GM06990 (cell line): ENCODE measurements around the gene ARMC3.

Experiments used
- DNase-seq: peaks from one replicate; pipeline ENCODE4 v3.0.0-alpha.2; 2011; ENCODE audit not compliant: insufficient read length; ENCODE audit errors: extremely low read depth
- H3K27me3 ChIP-seq: replicated peaks from 2 replicates; pipeline ENCODE4 v1.6.0; 2011; ENCODE audit warnings: low read length; ENCODE audit not compliant: control insufficient read depth, insufficient read depth
- H3K36me3 ChIP-seq: 2 replicates; pipeline ENCODE4 v1.5.1; 2011; ENCODE audit warnings: low read length; ENCODE audit not compliant: control insufficient read depth, insufficient read depth
- H3K4me3 ChIP-seq: replicated peaks from 2 replicates; pipeline ENCODE4 v1.5.1; 2011; ENCODE audit warnings: low read depth, mild to moderate bottlenecking, control low read depth, low read length
- TF ChIP-seq, protein P1 (sequence below): IDR thresholded peaks from 2 replicates; pipeline ENCODE4 v1.5.1; 2011; ENCODE audit warnings: low read length, control low read depth, mild to moderate bottlenecking, inconsistent platforms; ENCODE audit not compliant: insufficient read depth, poor library complexity, severe bottlenecking

Gene ARMC3

DNA sequence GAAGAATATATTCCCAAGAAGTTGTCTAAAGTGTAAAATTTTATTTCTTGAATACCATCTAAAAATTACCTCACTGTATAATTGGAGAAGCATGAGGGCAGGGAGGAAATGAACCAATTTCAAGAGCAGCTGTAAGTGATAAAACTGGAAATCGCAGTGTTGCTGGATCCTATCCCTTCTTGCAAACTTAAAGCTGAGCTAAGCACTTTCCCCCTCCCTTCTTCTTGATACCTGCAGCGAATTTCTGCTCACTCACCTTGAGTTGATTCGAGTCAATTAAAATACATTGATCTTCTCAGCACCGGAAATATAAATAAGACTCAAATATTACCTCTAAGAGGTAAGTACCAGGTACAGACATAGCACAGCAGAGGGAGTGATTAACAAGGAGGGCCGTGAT, 65.5 kb downstream of the ARMC3 start:
- Histone ChIP-seq H3K36me3 (no peaks in the 10 kb centered on the region), H3K27me3 (no peaks in the 10 kb centered on the region), H3K4me3 (no peak overlapping the region)
- no peak for DNase-seq
- TF ChIP-seq, protein P1, sequence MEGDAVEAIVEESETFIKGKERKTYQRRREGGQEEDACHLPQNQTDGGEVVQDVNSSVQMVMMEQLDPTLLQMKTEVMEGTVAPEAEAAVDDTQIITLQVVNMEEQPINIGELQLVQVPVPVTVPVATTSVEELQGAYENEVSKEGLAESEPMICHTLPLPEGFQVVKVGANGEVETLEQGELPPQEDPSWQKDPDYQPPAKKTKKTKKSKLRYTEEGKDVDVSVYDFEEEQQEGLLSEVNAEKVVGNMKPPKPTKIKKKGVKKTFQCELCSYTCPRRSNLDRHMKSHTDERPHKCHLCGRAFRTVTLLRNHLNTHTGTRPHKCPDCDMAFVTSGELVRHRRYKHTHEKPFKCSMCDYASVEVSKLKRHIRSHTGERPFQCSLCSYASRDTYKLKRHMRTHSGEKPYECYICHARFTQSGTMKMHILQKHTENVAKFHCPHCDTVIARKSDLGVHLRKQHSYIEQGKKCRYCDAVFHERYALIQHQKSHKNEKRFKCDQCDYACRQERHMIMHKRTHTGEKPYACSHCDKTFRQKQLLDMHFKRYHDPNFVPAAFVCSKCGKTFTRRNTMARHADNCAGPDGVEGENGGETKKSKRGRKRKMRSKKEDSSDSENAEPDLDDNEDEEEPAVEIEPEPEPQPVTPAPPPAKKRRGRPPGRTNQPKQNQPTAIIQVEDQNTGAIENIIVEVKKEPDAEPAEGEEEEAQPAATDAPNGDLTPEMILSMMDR, result no peak

DNA sequence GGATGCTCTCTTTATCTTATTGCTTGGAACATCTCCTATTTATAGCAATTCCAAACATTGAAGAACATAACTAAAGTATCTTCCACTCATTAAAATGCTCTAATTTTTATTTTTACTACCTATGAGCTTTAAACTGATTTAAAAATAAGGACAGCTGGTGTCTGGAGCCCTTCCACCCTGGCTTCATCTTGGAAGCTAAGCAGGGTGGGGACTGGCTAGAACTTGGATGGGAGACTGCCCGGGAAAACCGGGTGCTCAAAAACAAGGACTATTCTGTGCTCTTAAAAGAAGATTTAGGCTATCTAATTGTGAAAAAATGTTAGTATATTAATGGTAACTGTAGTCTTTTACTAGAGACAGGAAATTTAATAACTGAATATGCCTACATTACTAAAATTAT, 69.2 kb downstream of the ARMC3 start:
- DNase-seq, result no peak
- H3K36me3 ChIP-seq, result no peaks in the 10 kb centered on the region

DNA sequence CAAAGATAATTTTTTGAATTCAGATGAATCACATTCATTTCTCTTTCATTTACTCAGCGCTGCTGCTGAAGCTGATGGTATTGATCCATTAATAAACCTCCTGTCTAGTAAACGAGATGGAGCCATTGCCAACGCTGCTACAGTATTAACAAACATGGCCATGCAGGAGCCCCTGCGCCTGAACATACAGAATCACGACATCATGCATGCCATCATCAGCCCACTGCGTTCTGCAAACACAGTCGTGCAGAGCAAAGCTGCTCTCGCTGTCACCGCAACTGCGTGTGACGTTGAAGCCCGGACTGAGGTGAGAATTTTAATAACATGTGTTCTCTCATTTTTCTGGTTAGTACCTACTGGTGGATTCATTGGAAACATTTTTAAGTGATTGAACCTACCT, 70.2 kb downstream of the ARMC3 start:
- Histone ChIP-seq H3K4me3 (no peak overlapping the region), H3K27me3 (no peaks in the 10 kb centered on the region), H3K36me3 (no peaks in the 10 kb centered on the region)
- TF ChIP-seq, protein P1, result no peak
- DNase-seq, result no peak

More for the DNA sequence above, 69.2 kb downstream of the ARMC3 start:
- Histone ChIP-seq H3K4me3 (no peak overlapping the region), H3K27me3 (no peaks in the 10 kb centered on the region)
- TF ChIP-seq, protein P1, result no peak

DNA sequence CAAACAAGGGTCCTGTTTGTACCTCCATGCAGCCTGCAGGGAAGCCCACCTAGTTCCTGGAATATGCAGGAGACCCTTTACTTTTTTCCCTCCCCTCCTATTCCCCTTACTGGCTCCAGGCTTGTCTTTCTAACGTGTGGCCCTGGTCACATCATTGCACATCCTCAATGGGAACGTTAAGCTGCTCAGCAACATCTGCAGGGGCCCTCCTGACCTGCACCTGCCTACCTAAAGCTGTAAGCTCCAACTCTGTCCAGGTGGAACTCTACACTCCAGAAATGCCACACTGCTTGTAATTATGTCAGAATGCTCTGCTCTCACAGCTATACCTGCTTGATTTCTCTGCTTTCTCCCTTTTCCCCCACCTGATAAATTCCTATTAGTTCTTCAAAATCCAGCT, 72.1 kb downstream of the ARMC3 start:
- Histone ChIP-seq H3K36me3 (no peaks in the 10 kb centered on the region), H3K4me3 (no peak overlapping the region), H3K27me3 (no peaks in the 10 kb centered on the region)
- DNase-seq, result no peak
- TF ChIP-seq, protein P1, result no peak

DNA sequence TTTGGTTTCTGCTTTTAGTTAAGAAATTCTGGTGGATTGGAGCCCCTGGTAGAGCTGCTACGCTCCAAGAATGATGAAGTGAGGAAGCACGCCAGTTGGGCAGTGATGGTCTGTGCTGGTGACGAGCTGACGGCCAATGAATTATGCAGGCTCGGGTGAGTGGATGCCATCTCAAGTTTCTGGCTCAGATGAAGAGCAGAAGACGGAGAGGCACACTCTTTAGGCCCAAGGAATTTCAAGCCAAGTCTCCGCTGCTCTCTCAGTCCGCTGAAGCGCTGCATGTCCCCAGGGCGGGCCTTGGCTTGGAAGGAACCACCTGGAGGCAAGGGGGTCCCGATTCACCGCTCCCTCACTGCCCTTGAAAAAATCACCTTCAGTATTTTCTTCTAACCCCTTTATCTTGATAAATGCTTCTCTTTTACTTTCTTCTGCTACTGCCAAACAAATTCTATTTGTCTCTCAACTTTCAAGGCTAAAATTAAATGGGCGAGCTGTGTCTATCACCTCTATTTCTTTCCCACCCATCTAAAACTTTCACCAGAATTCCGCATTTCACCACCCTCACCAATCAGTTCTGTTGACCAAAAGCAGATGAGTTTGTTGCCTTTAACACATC, 74.2 kb downstream of the ARMC3 start:
- DNase-seq, result no peak
- no peaks in the 10 kb centered on the region for H3K27me3 ChIP-seq
- no peak overlapping the region for H3K4me3 ChIP-seq
- TF ChIP-seq, protein P1, result no peak
- no peaks in the 10 kb centered on the region for H3K36me3 ChIP-seq

DNA sequence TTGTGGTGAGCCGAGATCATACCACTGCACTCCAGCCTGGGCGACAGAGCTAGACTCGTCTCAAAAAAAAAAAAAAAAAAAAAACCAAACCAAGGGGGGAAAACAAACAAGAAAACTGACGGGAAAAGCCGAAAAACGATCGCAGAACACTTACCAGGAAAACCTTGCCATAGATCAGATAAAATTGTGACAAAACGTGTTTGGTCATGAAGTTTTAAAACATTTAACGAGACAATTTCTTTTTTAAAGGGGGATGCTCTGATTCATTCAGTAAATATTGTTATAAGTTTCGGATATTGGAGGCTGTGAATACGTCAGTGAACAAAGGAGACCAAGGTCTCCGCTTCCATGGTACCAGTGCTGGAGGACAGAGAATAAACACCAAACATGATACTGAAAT, 77.3 kb downstream of the ARMC3 start:
- DNase-seq, result no peak
- Histone ChIP-seq H3K36me3 (no peaks in the 10 kb centered on the region), H3K27me3 (no peaks in the 10 kb centered on the region), H3K4me3 (no peak overlapping the region)
- TF ChIP-seq, protein P1, result no peak
